Stimulated activated CD8-positive, alpha-beta memory T cell treated with anti-CD3 and anti-CD28 coated beads, Interleukin-12 subunit alpha, Interleukin-12 subunit beta, amount 100 ng/mL, for 1 hour (primary cell): ENCODE results near the gene CNTN2.

Source experiments
- DNase-seq: peaks from one replicate; pipeline ENCODE4 v3.0.0-alpha.2; 2020; ENCODE audit warnings: low read depth

Gene CNTN2

GRCh38 chr1:205074084-205074483, 31.1 kb downstream of the CNTN2 start:
- no peak for DNase-seq

- no peak for DNase-seq
Measured at GRCh38 chr1:205074513-205074912, 31.5 kb downstream of the CNTN2 start.

- DNase-seq, result no peak
Measured at GRCh38 chr1:205075642-205076155, 32.7 kb downstream of the CNTN2 start.

- no peak for DNase-seq
Measured at GRCh38 chr1:205076245-205076761, 33.3 kb downstream of the CNTN2 start.

GRCh38 chr1:205077158-205077933, 34.3 kb downstream of the CNTN2 start:
- DNase-seq, result no peak

GRCh38 chr1:205077934-205078311, 34.9 kb downstream of the CNTN2 start:
- DNase-seq, result no peak

GRCh38 chr1:205082431-205082830, 39.4 kb downstream of the CNTN2 start:
- no peak for DNase-seq

- DNase-seq, result no peak
Measured at GRCh38 chr1:205084360-205084759, 41.3 kb downstream of the CNTN2 start, which contains the start of gene TMEM81. Gene TMEM81 (minus strand): TSS chr1:205084460. CDS start chr1:205084320, 140 bp downstream.

- DNase-seq, result no peak
Measured at GRCh38 chr1:205088341-205088740, 45.3 kb downstream of the CNTN2 start.

GRCh38 chr1:205091043-205091740, 48.2 kb downstream of the CNTN2 start:
- no peak for DNase-seq

- DNase-seq, result no peak
Measured at GRCh38 chr1:205095422-205095821, 52.4 kb downstream of the CNTN2 start.

GRCh38 chr1:205098242-205098641, 55.2 kb downstream of the CNTN2 start:
- DNase-seq, result no peak

- DNase-seq, result no peak
Measured at GRCh38 chr1:205102404-205102803, 59.4 kb downstream of the CNTN2 start.

- DNase-seq, result no peak
Measured at GRCh38 chr1:205107327-205107726, 64.3 kb downstream of the CNTN2 start.

- no peak for DNase-seq
Measured at GRCh38 chr1:205108464-205108863, 65.5 kb downstream of the CNTN2 start.

- DNase-seq, result no peak
Measured at GRCh38 chr1:205109269-205109668, 66.3 kb downstream of the CNTN2 start.

GRCh38 chr1:205109711-205110110, 66.7 kb downstream of the CNTN2 start:
- DNase-seq, result no peak

- no peak for DNase-seq
Measured at GRCh38 chr1:205111354-205111753, 68.3 kb downstream of the CNTN2 start.

GRCh38 chr1:205118752-205119151, 75.7 kb downstream of the CNTN2 start:
- DNase-seq, result no peak

GRCh38 chr1:205121660-205122488, 78.9 kb downstream of the CNTN2 start, which contains the start of gene RBBP5:
Gene RBBP5 (minus strand): TSS chr1:205121978. CDS start chr1:205121873, 105 bp downstream.
- DNase-seq, result peak; percentile 90

- no peak for DNase-seq
Measured at GRCh38 chr1:205122489-205122882, 79.5 kb downstream of the CNTN2 start.

- no peak for DNase-seq
Measured at GRCh38 chr1:205124726-205125125, 81.7 kb downstream of the CNTN2 start.
